Measurements from ENCODE around the gene WFIKKN1. TPM values are rescaled to one million over a fixed set of nuclear protein-coding genes. Genes with fewer than 3 reads are reported as not detected.

The WFIKKN1 gene
- total and polyA plus RNA-seq, 2 experiments from 2014 or later, result 0.43 to 0.88 TPM

- Histone ChIP-seq H3K36me3 (replicated peaks; ENCODE audit: insufficient read depth, low read depth) (no peaks in the 10 kb centered on the region), H3K9me3 (ENCODE audit: low read depth) (no peaks in the 10 kb centered on the region), H4K20me1 (ENCODE audit: insufficient read depth, poor library complexity, severe bottlenecking) (no peaks in the 10 kb centered on the region), H3K9me2 (replicated peaks; ENCODE audit: insufficient read depth) (no peaks in the 10 kb centered on the region), H3K27ac (no peak overlapping the region), H3K4me1 (ENCODE audit: insufficient read depth) (peaks cover 17% of the 10 kb centered on the region), H3K27me3 (no peaks in the 10 kb centered on the region), H3K79me2 (peaks cover 10% of the 10 kb centered on the region), H2AFZ (no peak overlapping the region), H3K4me3 (no peak overlapping the region), H3K4me2 (no peak overlapping the region)
- 92% methylated on average over 26 of the region's 28 CpGs for WGBS (ENCODE audit: low lambda C conversion rate, missing lambda C conversion rate)
- DNase-seq (ENCODE audit: low spot score), result no peak
- TF ChIP-seq EZH2phosphoT487 (IDR thresholded peaks at IDR 0.05; ENCODE audit: low read depth, severe bottlenecking, unreplicated experiment), result no peak
Measured at GRCh38 chr16:652454-653305, 21.9 kb downstream of the WFIKKN1 start.

GRCh38 chr16:654034-654433 is 23.2 kb downstream of the WFIKKN1 start:
- Histone ChIP-seq H3K4me2 (no peak overlapping the region), H3K36me3 (replicated peaks; ENCODE audit: insufficient read depth, low read depth) (no peaks in the 10 kb centered on the region), H3K4me1 (ENCODE audit: insufficient read depth) (peaks cover 5% of the 10 kb centered on the region), H3K27me3 (no peaks in the 10 kb centered on the region), H3K79me2 (no peaks in the 10 kb centered on the region), H3K9me2 (replicated peaks; ENCODE audit: insufficient read depth) (no peaks in the 10 kb centered on the region), H4K20me1 (ENCODE audit: insufficient read depth, poor library complexity, severe bottlenecking) (no peaks in the 10 kb centered on the region), H2AFZ (no peak overlapping the region), H3K27ac (no peak overlapping the region), H3K4me3 (no peak overlapping the region), H3K9me3 (ENCODE audit: low read depth) (no peaks in the 10 kb centered on the region)
- DNase-seq (ENCODE audit: low spot score), result no peak
- TF ChIP-seq EZH2 (IDR thresholded peaks at IDR 0.05; ENCODE audit: borderline replicate concordance), result no peak
- no peak for TF ChIP-seq EZH2phosphoT487 (IDR thresholded peaks at IDR 0.05; ENCODE audit: low read depth, severe bottlenecking, unreplicated experiment)
- no peak for TF ChIP-seq CTCF (IDR thresholded peaks at IDR 0.05; ENCODE audit: poor library complexity)
- 91% methylated on average over 12 of the region's 12 CpGs for WGBS (ENCODE audit: low lambda C conversion rate, missing lambda C conversion rate)

- no peak overlapping the region for H3K27ac ChIP-seq
- DNase-seq (ENCODE audit: low spot score), result no peak
- H3K9me2 ChIP-seq (replicated peaks; ENCODE audit: insufficient read depth), result no peaks in the 10 kb centered on the region
- no peak overlapping the region for H2AFZ ChIP-seq
- 98% methylated on average over 19 of the region's 22 CpGs for WGBS (ENCODE audit: low lambda C conversion rate, missing lambda C conversion rate)
- H3K27me3 ChIP-seq, result no peaks in the 10 kb centered on the region
- TF ChIP-seq CTCF (IDR thresholded peaks at IDR 0.05; ENCODE audit: poor library complexity), result no peak
- no peak for TF ChIP-seq EZH2phosphoT487 (IDR thresholded peaks at IDR 0.05; ENCODE audit: low read depth, severe bottlenecking, unreplicated experiment)
- TF ChIP-seq EZH2 (IDR thresholded peaks at IDR 0.05; ENCODE audit: borderline replicate concordance), result no peak
- no peak overlapping the region for H3K4me3 ChIP-seq
- peaks cover 3% of the 10 kb centered on the region for H3K4me1 ChIP-seq (ENCODE audit: insufficient read depth)
- no peaks in the 10 kb centered on the region for H3K9me3 ChIP-seq (ENCODE audit: low read depth)
- no peaks in the 10 kb centered on the region for H3K36me3 ChIP-seq (replicated peaks; ENCODE audit: insufficient read depth, low read depth)
- no peaks in the 10 kb centered on the region for H4K20me1 ChIP-seq (ENCODE audit: insufficient read depth, poor library complexity, severe bottlenecking)
- H3K4me2 ChIP-seq, result no peak overlapping the region
- no peaks in the 10 kb centered on the region for H3K79me2 ChIP-seq
Measured at GRCh38 chr16:657487-657886, 26.7 kb downstream of the WFIKKN1 start.
